ENCODE data around the gene IFT122. TPM values are rescaled to one million over a fixed set of nuclear protein-coding genes. Genes with fewer than 3 reads are reported as not detected.

Gene IFT122
- total RNA-seq, 1 donor from 2014 or later: 9.1 TPM

GRCh38 chr3:129525341-129525968 lies 85.4 kb downstream of the IFT122 start:
- Histone ChIP-seq H3K36me3 (ENCODE audit: control insufficient read depth, insufficient read depth, low read length) (no peaks in the 10 kb centered on the region), H3K4me3 (ENCODE audit: low read depth, low read length) (no peak overlapping the region), H3K27me3 (ENCODE audit: control insufficient read depth, insufficient read depth, low read length) (no peaks in the 10 kb centered on the region)
- no peak for DNase-seq (ENCODE audit: low read depth)
- no peak for TF ChIP-seq CTCF (IDR thresholded peaks at IDR 0.05; ENCODE audit: insufficient read depth, low read length, poor library complexity, severe bottlenecking)

- no peaks in the 10 kb centered on the region for H3K36me3 ChIP-seq (ENCODE audit: control insufficient read depth, insufficient read depth, low read length)
- no peak for TF ChIP-seq CTCF (IDR thresholded peaks at IDR 0.05; ENCODE audit: insufficient read depth, low read length, poor library complexity, severe bottlenecking)
- no peaks in the 10 kb centered on the region for H3K27me3 ChIP-seq (ENCODE audit: control insufficient read depth, insufficient read depth, low read length)
- DNase-seq (ENCODE audit: low read depth): no peak
- H3K4me3 ChIP-seq (ENCODE audit: low read depth, low read length): no peak overlapping the region
Observed at GRCh38 chr3:129526121-129526900, 86.3 kb downstream of the IFT122 start.

GRCh38 chr3:129527262-129527661 lies 87.2 kb downstream of the IFT122 start:
- H3K4me3 ChIP-seq (ENCODE audit: low read depth, low read length): no peak overlapping the region
- H3K27me3 ChIP-seq (ENCODE audit: control insufficient read depth, insufficient read depth, low read length): no peaks in the 10 kb centered on the region
- no peak for DNase-seq (ENCODE audit: low read depth)
- no peak for TF ChIP-seq CTCF (IDR thresholded peaks at IDR 0.05; ENCODE audit: insufficient read depth, low read length, poor library complexity, severe bottlenecking)
- H3K36me3 ChIP-seq (ENCODE audit: control insufficient read depth, insufficient read depth, low read length): no peaks in the 10 kb centered on the region

- no peak for TF ChIP-seq CTCF (IDR thresholded peaks at IDR 0.05; ENCODE audit: insufficient read depth, low read length, poor library complexity, severe bottlenecking)
- Histone ChIP-seq H3K36me3 (ENCODE audit: control insufficient read depth, insufficient read depth, low read length) (no peaks in the 10 kb centered on the region), H3K4me3 (ENCODE audit: low read depth, low read length) (no peak within 1 kb of the TSS), H3K27me3 (ENCODE audit: control insufficient read depth, insufficient read depth, low read length) (no peaks in the 10 kb centered on the region)
- no peak for DNase-seq (ENCODE audit: low read depth)
Observed at GRCh38 chr3:129528589-129529100, 88.6 kb downstream of the IFT122 start, which contains the start of gene RHO. RHO (plus strand) TSS chr3:129528639; CDS start chr3:129528734, 95 bp downstream.

- Histone ChIP-seq H3K27me3 (ENCODE audit: control insufficient read depth, insufficient read depth, low read length) (no peaks in the 10 kb centered on the region), H3K36me3 (ENCODE audit: control insufficient read depth, insufficient read depth, low read length) (no peaks in the 10 kb centered on the region), H3K4me3 (ENCODE audit: low read depth, low read length) (no peak overlapping the region)
- no peak for TF ChIP-seq CTCF (IDR thresholded peaks at IDR 0.05; ENCODE audit: insufficient read depth, low read length, poor library complexity, severe bottlenecking)
- no peak for DNase-seq (ENCODE audit: low read depth)
Observed at GRCh38 chr3:129529436-129530210, 89.6 kb downstream of the IFT122 start.
